Fibroblast of skin of abdomen (primary cell): Measurements from ENCODE around the gene PPP1R12C.
"Not testable (repeated sequence)": the region's sequence is repeated elsewhere in the genome, so short reads cannot be mapped to it uniquely, and the experiment has no call there.

Experiments
- DNase-seq: peaks from one replicate; pipeline ENCODE4 v3.0.0-alpha.2; 2013

Gene PPP1R12C

DNA sequence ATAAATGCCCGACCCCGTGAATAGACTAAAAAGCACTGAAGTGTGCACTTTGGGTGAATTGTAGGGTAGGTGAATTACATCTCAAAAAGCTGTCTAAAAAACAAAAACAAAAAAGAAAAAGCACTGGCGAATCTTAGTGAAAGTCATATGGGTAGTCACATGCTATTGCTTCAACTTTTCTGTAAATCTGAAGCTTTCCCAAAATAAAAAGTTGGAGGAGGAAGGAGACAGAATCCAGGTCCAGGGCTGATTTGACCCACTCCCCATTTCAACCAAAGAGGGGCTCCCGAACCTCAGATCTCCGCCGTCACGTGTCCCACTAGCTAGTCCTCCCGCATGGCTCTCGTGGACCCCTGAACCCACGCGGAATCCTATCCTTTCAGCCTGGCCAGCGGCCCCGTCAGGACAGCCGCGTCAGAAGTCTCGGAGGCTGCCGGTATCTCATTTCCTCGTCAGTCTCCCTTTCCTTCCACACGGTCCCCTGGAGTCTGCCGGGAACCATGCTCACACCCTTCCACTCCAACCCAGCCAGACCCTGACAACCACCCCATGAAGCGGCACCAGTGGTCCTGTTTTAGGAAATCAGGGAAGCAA is 6.1 kb downstream of the PPP1R12C start:
- DNase-seq = no peak

DNA sequence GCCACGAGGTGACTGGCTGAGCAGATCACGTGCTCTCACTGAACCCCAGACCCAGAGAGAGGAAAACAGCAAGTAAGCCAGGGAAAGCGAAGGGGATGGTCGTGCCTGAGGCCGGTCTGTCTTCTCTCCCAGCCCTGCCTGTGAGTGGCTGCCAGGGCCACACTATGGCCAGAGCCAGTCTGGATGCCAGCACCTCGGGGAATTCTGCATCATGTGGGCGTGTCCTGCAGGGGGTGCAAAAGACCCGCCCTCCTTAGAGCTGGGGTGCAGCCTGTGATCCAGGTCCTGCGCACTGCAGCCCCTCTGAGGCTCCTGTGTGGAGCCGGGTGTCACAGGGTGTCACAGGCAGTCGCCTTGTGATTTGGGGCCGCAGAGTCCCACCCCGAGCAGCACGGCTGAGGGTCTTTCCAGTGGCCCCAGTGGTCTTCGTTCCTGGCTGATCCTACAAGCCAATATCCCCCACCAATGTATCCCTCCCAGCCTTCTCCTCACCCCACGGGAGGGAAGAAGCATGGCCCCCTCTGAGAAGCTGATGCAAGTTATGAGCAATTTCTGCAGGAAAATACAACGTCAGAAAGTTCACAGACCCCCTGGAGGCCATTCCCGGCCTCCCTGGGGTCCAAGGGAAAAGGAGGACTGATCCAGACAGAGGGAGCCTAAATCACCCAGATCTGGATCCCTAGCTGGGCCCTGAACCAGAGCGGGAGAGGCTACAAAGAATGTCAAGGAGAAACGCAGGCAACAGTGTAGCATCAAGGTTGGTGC is 7.7 kb downstream of the PPP1R12C start:
- DNase-seq = no peak

DNA sequence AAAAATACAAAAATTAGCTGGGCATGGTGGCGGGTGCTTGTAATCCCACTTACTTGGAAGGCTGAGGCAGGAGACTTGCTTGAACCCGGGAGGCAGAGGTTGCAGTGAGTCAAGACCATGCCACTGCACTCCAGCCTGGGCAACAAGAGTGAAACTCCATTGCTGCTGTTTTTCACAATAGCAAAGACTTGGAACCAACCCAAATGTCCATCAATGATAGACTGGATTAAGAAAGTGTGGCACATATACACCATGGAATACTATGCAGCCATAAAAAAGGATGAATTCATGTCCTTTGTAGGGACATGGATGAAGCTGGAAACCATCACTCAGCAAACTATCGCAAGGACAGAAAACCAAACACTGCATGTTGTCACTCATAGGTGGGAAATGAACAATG is 10.2 kb downstream of the PPP1R12C start:
- not testable (repeated sequence) for DNase-seq

DNA sequence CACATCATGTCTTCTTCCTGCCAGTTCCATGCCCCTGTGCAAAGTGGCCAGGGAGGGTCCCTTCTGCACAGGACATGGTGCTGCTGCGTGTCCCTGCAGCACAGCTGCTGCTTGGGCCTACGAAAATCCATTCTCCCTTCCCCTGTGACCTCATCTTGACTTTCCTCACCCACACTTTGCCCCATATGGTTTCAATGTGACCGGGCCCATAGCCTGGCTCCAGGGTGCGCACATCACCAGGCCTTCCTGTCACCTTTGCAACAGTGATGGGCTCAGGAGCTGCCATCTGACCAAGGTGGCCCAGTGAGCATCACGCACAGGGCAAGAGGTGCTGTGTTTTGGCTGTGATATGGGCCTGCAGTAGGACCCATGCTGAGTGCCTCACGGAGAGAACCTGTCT is 10.8 kb downstream of the PPP1R12C start:
- DNase-seq = no peak

DNA sequence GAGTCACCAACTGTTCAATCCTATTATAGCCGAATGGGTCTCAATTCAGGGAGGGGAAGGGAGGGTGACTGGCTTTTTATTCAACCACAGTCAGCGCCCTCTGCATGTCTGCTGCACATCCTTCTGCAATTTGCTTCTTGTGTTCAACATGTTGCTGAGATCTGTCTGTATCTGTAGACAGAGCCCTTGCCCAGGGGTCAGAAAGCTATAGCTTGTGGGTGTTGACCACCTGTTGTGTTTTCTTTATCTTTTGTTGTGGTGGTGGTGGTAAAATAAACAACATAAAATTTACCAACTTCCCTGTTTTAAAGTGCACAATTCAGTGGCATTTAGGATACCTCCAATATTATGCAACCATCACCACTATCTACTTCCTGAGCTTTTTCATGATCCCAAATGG is 12.2 kb downstream of the PPP1R12C start:
- no peak for DNase-seq

DNA sequence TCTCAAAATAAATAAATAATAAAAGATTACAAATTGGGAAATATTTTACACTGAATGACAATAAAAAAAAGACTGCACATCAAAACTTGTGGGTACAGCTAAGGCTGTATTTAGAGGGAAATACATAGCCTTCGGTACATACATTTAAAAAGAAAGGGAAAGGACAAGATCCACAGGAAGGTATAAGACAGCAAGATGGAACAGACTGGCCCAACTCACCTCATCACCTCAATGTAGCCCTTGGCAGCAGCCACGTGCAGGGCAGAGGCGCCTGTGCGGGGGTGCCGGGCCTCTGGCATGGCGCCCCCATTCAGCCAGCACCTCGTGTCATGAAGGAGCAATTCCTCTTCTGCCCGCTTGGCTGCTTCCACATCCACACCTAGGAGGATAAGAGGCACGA is 14.2 kb downstream of the PPP1R12C start:
- no peak for DNase-seq

DNA sequence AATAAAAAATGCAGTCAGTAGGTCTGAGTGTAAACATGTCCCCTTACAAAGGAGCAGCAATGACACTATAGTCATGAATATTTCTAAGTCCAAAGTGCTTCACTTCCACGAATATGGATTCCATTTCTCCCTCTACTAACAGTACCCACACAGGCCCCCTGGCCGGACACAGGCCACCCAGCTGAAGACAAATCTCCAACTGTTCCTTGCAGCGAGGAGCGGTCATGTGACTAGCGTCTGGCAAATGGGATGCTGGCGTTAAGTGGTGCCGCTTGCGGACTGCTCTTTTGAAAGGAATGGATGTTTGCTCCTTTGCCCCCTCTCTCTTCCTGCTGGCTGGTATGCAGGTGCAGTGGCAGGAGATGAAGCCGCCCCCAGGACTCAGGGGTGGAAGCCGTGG is 16.2 kb downstream of the PPP1R12C start:
- DNase-seq = no peak

DNA sequence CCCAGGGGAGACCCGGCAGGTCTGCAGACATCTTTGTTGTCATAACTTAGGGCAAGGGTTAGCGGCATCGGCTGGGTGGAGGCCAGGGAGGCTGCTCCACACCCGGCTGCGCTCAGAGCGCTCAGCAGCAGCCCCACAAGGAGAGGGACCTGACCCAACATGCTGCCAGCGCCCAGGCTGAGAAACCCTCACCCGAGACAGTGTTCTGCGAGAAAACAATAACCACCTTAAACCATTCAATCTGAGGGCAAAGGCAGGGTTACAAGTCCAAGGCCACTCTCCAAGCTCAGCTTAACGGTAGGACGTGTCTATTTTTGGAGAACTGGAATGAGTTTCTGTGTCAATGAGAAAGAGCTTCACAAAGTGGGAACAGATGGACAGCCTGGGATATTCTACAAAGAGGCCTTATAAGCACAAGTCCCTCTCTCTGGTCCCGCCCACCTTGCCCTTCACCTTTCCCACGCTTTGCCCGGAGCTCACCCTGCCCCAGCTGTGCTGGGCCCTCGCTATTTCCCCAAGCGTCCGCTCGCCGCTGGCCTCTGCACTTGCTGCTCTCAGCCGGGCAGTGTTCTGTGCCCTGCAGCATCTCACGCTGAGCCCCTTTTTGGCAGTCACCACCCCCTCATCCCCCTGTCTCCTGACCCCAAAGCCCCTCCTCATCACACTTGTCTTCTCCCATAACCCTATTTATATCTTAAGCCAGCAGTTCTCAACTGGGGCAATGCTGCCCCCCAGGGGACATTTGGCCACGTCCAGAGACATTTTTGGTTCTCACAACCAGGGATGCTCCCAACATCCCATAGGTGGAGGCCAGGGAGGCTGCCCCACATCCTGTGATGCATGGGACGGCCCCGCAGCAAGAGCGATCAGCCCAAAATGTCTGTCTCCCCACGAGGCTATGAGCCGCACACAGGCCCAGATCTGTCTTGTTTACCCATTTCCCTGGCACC is 17.6 kb downstream of the PPP1R12C start:
- no peak for DNase-seq

DNA sequence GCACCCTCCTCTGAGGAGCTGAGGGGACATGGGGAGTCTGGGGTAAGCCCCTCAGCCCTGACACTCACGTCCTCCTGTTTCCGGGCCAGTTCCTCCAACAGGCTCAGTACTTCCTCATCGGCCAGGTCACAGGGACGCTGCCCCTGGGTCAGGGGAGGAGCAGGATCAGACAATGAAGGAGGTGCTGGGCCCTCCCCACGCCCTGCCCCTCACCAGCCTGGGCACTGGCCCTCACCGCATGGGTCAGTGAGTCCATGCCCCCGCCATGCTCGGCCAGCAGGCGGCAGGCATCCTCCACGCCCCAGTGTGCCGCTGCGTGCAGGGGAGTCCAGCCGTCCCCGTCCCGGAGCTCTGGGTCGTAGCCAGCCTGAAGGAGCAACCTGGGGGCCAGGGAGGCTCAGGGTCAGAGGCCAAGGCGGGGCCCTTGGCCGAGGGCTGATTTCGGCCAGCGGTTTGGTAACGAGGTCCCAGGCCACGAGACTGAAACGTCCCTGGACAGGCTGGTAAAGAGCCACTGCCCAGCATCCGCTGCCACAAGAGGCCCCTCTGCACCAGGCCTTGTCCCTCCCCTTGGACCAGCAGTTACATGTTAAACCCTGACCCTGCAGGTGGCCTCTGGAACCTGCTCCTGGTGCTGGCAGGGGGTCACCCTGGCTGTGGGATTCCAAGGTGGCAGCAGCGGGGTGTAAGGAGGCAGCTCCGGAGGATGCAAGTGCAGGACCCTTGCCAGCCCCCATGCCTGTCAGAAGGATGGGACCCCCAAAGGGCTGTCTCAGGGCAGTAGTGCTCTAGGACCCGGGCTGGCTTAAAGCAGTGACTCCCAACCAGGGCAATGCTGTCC is 18.5 kb downstream of the PPP1R12C start:
- no peak for DNase-seq

DNA sequence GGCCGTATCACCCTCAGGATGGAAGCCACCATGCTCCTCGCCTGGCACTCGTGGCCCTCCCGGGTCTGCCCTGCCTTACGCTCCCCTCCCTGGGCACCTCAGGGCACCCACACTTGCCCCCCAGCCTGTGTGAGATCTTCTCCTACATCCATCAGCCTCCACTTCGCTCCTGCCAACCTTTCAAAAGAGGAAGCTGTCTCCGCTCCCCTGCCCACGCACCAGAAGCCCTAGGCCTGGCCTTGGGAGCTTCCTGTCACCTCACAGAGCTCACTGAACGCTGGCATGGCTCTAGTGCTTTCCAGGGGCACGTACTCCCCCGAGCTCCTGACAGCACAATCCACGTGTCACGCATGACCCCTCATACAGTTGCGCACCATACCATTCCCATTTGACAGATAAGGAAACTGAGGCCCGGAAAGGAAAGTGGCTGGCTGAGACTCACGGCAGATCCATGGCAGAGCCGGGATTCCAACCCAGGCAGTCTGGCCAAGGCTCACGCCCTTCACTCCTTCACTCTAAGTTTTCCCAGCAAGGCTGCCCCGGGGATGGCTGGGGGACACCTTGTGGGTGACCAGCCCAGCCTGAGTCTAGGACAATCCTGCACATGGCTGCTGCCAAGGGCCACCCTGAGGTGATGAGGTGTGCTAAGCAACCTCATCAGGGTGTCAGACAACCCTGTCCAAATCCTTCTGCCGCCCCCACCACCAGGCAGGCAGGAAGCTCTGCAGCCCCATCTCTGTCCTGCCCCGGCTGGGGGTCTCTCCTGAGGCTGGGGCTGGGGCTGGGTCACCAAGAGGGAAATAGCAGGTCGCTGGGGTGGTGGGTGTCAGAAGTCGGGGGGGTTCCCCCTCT is 19.3 kb downstream of the PPP1R12C start:
- no peak for DNase-seq

DNA sequence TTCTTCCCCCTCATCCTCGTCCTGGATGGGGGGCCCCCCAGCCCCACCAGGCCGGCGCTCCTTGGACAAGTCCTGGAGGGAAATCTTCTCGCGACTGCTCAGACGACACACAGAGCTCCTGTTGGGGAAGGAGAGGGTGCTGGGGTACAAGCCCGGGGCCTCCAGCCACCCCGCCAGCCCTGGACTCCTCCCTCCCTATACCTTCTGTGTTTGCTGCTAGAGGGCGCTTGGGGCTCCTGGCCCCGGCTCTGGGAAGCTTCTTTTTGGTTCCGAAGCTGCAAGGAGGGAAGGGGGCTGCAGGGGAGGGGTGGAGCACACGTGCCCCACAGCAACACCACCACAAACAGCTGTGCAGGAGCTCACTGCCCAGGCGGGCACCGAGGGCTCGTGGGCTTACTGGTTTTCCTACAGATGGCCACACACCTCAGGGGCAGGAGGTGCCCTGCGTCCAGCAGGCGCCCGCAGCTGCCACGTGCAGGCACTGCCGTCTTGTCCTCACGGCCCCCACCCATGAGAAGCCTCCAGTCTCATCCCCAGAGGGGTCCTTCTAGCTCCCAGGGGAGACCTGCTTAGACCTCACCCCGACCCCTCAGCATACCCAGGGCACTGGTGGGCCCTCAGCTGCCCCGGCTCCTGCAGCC is 21.3 kb downstream of the PPP1R12C start:
- no peak for DNase-seq

DNA sequence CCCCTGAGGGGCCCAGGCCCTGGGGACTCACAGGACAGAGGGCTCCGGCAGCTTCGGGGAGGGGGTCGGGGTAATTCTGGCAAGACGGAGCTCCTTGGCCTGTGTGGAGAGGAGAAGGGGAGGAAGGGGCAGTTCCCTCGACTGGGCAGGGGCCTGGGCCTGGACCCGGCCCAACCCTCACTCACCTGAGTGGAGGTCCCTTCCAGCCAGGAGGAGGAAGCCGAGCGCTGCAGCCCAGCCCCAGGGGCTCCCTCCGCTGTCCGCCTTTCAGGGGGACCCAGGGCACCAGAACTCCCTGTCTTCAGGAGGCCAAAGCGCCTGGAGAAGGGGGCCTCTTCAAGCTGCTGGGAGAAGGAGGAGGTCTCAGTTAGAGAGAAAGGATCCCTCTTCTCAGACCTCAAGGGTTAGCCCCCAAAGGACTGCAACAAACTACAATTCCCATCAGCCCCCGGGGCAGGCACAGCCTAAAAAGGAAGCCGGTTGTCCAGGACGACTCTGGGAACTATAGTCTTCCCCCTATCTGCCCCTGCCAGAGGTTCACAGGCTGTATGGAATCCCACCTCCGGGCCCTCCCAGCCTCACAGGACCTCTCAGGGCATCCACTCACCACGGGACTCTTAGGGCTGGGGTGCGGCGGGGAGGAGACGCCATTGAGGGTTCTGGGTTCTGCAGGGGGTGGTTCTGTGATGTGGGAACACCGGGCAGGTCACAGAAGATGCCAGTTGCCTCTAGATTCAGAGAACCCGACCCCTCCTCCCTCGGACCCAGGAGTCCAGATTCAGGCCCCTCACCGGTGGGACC is 22.0 kb downstream of the PPP1R12C start:
- DNase-seq = no peak

DNA sequence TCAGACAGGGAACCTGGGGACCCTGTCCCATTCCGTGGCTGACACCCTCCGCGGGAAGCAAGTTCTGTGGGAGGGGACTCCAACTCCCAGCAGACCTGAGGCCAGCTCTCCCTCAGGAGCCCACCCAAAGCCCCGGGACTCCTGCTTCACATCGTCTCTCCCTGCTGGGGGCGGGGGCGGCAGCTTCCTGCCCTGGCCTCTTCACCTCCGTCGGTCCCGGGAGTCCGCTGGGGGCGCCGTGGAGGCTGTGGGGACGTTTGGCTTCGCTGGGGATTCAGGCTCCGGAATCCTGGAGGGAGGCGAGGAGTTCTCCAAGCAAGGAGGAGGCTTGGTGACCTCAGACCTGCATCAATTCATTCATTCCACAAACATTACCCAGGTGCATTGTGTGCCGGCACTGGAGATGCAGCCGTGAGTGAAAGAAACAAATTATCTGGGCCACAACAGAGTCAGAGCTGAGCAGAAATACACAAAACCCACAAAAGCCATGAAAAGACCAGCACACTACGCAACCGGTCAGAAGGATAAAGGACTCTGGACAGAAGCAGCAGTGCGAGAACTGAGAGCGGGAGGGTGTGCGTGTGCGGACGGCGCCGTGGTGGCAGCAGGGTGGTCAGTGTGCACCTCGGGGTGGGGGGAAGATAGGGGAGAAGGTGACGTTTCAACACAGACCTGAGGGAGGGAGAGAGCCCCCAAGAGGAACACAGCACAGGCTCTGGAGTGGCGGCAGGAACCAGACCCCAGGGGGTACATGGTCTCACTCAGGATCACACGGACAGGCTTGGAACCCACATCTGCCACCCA is 22.8 kb downstream of the PPP1R12C start:
- no peak for DNase-seq

DNA sequence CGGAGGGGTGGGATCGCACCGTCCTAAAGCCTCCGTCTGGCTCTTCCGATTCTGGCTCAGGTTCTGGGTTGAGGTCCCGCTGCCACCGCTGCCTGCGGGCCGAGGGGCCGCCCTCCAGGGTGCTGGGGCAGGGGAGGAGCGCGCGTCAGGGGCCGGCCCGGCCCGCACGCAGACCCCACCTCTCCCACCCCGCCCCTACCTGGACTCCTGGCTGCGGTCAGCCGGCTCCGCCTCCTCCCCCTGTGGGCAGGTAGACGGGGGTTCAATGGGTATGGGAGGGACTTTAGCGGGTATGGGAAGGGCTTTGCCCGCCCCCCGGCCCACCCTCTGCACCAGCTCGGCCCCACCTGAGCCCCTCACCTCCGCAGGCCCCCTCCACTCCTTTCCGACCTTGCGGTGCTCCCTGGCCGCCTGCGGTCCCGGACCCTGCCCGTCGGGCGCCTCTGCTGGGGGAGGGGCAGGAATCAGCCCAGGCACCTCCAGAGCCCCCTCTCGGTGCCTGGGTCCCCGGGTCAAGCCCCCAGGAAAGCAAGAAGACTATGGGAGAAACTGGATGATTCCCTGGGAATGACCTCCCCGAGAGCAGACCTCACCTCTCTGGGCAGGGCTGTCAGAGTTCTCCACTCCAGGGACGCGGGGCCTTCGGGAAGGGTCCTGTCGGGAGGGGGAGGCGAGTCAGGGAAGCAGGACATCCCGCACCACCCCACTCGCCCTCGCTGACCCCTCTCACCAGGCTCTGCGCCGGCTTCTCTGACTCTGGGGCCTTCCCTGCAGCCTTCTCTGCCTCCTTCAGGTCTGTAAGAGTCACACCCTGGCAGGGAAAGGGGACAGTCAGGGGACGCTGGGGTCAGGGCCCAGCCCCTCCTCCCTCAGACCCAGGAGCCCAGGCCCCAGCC is 24.8 kb downstream of the PPP1R12C start:
- no peak for DNase-seq

DNA sequence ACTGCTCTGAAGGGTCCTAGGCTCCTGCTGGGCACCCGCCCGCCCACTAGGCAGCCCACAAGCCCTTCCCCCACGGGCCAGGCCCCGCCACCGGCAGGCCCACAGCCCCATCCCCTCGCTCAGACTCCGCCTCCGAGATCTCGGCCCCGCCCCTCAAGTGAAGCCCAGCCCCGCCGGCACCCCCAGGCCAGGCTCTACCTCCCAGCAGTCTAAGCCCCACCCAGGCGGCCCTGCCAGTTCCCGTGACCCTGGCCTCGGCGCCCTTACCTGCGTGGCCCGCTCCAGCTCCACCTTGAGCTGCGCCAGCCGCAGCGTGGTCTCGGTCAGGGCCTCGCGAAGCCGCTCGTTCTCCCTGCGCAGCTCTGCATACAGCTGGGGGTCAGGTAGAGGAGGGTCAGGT is 25.5 kb downstream of the PPP1R12C start:
- DNase-seq = no peak

DNA sequence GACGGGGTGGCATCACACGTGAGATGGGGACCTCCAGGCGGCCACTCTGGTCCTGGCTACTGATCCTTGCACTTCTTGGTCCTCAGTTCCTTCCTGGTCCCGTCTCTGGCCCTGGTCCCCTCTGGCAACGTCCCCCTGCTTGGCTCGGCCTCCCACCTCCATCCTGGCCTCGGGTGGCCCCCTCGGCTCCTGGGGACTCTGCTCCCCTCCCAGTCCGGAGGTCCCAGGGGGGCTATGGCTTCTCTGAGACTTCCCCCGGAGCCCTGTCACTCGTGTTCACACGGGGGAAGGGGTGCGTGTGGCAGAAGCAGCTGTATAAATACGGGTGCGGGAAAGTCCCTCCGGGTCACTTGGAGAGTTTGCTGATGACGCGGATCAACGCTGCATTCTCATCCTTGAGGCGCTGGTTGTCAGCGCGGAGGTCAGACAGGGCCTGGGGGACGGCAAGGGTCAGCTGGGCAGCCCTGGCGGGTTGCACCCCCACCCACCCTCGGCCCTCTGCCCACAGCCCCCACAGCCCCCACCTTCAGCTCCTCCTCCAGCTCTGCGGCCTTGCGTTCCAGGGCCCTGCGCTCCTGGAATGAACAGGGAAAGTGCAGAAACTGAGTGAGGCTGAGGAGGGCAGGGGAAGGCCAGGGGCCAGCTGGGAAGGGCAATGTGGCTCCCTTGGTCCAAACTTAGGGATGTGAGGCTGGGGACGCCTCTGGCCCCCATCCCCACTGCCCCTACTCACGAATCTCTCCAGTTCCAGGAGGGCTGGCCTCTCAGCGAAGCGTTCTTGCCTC is 26.1 kb downstream of the PPP1R12C start:
- no peak for DNase-seq

DNA sequence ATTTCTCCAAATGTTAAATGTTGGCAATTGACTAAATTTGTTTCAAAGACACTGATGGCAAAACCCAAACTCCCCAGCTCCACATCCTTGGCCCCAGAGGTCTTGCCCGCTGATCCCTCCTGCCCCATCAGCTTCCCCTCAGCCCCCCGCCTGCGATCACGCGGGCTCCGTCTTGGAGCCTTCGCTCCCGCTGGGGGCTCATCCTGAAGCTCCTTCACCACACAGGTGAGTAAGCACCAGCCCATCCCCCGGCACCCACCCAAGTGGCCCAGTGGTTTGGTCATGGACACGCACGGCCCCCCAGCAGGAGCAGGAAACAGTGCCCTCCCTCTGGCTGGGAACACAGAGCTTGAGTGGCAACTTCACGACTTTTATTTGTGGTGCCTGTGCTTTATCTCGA is 26.9 kb downstream of the PPP1R12C start:
- DNase-seq = no peak
